ENCODE results near the gene RNF40.

The RNF40 gene

DNA sequence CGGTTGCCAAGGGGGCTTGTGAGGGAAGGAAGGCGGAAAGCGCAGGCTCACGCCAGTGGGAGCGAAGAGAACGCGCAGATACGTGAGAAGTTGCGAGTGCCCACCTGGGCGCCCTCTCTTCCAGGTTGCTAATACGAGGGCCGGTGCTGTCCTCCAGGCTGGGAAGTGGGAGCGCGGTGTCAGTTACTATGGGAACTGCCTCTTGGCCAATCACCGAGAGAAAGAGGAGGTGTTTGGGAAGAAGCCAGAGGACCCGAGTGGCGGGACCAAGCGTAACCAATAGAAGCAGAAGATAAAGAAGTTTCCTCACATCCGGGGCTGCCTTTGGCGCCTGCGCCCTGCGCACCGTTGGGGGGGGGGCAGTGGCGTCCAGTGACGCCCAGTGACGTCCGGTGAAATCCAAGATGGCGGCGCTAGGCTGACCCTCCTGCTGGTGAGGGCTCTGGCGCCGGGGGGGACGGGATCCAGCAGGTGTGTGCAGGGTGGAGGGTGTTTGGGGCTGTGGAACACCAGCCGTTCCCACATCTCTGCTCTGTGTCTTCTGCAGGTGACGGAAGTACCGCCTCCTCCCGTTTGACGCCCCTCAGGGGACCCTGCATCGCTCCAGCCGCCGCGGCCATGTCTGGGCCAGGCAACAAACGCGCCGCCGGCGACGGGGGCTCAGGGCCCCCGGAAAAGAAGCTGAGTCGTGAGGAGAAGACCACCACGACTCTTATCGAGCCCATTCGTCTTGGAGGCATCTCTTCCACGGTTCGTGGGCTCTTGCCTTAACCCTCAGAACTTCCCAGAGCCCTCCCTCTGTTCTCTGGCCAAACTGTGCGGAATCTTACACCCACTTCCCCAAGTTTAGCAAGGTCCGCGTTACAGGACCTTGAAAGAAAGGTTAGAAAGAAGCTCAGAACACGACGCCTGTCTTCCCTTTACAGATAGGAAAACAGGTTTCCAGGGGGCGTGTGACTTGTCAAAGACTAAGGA, at the start of gene RNF40, which contains the start of gene CFAP119:
RNF40 (plus strand) TSS at position 395 of the 975 bp plus-strand sequence; CDS start at position 619, 224 bp downstream.
CFAP119 (minus strand) TSS at position 135 of the 975 bp plus-strand sequence. CDS start 314 bp downstream, outside the sequence.
- peak; percentile 96 for DNase-seq

DNA sequence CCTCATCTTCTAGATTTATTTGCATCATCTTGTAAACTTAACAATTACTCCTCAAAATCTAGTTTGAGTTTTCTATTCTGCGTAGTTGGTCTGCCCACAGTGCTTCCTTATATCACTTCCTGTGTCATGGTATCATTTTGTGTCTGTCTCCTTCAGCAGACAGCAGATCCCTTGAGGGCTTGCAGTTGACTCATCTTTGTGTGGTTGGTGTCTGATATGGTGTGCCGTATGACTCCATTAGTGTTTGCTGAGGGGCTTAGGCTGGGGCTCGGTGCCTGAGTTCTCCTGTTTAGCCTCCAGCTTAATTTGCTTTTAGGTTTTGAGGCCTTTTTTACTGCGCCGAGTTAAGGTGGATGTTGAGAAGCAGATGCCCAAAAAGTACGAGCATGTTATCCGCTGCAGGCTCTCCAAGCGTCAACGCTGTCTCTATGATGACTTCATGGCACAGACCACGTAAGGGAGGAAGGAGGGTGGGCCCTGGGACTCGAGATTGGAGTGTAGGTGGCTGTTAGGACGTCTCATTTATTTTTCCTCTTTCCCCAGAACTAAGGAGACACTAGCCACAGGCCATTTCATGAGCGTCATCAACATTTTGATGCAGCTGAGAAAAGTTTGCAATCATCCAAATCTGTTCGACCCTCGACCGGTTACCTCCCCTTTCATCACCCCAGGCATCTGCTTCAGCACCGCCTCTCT, 46.2 kb upstream of the RNF40 start:
- no peak for DNase-seq

DNA sequence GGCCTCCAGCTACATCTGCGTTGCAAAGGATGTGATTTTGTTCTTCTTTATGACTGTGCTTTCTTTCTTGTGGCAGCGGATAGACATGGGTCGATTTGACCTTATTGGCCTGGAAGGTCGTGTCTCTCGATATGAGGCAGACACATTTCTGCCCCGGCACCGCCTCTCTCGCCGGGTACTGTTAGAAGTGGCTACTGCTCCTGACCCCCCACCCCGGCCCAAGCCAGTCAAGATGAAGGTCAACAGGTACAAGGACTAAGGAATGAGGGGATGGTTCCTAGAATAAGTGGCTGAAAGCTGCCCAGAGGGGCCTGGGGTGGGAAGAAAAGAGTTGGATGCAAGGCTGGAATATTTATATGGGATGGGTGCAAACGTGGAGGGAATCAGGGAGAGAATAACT, 42.0 kb upstream of the RNF40 start:
- no peak for DNase-seq

DNA sequence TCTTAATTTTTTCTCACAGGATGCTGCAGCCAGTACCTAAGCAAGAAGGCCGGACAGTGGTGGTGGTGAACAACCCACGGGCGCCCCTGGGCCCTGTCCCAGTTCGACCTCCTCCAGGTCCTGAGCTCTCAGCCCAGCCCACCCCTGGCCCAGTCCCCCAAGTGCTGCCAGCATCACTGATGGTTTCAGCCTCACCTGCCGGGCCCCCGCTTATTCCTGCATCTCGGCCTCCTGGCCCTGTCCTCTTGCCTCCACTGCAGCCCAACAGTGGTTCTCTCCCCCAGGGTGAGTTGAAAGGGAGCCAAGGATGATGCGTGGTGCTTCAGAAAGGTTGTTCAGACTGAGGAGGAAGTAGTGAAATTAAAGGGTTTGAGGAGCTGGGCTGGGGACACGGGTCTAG, 41.4 kb upstream of the RNF40 start:
- no peak for DNase-seq

DNA sequence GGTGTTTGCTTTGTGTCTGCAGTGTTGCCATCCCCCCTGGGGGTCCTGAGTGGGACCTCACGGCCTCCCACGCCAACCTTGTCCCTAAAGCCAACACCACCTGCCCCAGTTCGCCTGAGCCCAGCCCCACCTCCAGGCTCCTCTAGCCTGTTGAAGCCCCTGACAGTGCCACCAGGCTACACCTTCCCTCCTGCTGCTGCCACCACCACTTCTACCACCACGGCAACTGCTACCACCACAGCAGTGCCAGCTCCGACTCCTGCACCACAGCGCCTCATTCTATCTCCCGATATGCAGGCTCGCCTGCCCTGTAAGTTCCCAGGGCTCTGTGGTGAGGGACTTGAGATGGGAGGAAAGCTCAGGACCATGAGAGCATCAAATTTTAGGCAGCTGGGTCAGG, 41.0 kb upstream of the RNF40 start:
- no peak for DNase-seq

DNA sequence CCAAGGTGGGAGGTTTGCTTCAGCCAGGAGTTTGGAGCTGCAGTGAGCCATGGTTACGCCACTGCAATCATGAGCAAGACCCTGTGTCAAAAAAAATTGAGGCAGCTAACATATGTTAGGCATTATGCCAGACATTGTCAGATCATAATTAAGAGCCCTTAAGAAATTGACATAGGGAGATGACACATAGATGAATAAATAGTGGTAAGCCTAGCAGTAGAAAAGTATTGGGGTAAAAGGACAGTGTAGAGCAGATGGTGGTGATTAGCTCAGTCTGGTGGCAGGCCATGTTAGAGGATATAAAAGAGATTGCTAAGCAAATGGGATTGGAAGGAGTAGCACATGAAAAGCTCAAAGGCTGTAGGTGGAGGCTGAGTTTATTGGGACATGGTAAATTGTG, 40.5 kb upstream of the RNF40 start:
- DNase-seq: no peak

DNA sequence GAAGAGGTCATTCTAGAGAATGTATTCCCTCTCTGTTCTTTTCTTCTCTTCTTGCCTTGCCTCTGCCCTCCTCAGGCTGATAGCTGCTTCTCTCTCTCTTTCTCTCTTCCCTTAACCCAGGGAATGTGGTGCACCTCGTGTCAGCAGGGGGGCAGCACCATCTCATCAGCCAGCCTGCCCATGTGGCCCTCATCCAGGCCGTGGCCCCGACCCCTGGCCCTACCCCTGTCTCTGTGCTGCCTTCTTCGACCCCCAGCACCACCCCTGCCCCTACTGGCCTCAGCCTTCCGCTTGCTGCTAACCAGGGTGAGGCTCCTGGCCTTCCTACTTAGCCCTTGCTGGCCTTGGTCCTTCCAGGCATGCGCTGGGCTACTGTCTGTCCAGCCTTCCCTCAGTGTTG, 39.7 kb upstream of the RNF40 start:
- no peak for DNase-seq

DNA sequence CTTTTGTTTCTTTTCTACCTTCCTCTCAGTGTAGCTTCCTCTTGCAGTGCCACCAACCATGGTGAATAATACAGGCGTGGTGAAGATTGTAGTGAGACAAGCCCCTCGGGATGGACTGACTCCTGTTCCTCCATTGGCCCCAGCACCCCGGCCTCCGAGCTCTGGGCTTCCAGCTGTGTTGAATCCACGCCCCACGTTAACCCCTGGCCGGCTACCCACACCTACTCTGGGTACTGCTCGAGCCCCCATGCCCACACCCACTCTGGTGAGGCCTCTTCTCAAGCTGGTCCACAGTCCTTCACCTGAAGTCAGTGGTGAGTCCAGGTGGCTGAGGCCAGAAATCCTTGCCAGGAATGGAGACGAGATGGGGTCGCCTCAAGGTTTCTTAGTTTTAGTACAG, 39.2 kb upstream of the RNF40 start:
- no peak for DNase-seq

DNA sequence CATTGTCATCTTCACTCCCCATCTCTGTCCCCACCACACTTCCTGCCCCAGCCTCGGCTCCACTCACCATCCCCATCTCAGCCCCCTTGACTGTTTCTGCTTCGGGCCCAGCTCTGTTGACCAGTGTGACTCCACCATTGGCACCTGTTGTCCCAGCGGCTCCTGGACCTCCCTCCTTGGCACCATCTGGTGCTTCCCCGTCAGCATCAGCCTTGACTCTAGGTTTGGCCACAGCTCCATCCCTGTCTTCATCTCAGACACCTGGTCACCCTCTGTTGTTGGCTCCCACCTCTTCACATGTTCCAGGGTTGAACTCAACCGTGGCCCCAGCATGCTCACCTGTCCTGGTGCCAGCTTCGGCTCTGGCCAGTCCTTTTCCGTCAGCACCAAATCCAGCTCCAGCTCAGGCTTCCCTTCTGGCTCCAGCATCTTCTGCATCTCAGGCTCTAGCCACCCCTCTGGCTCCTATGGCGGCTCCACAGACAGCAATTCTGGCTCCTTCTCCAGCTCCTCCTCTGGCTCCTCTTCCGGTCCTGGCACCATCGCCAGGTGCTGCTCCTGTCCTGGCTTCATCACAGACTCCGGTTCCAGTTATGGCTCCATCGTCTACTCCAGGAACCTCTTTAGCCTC, 38.3 kb upstream of the RNF40 start:
- no peak for DNase-seq

DNA sequence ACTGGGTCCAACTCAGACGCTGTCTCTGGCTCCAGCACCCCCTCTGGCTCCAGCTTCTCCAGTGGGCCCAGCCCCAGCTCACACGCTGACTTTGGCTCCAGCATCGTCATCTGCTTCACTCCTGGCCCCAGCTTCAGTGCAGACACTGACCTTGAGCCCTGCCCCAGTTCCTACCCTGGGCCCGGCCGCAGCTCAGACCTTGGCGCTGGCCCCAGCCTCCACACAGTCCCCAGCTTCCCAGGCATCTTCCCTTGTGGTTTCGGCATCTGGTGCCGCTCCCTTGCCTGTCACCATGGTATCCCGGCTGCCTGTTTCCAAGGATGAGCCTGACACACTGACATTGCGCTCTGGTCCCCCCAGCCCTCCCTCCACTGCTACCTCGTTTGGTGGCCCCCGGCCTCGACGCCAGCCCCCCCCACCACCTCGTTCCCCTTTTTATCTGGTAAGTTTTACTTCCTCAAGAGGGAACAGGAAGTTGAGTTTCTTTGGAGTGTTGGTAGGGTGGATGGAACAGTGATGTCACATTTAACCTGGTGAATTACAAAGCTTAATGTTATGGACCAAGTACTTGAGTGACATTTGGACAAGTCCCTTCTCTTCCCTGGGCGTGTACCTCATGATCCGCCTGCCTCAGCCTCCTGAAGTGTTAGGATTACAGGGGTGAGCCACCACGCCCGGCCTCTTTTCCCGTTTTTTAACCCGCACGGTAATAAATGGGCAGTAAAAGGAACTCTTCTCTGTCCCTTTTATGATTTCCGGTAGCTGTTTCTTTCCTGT, 37.3 kb upstream of the RNF40 start:
- no peak for DNase-seq

DNA sequence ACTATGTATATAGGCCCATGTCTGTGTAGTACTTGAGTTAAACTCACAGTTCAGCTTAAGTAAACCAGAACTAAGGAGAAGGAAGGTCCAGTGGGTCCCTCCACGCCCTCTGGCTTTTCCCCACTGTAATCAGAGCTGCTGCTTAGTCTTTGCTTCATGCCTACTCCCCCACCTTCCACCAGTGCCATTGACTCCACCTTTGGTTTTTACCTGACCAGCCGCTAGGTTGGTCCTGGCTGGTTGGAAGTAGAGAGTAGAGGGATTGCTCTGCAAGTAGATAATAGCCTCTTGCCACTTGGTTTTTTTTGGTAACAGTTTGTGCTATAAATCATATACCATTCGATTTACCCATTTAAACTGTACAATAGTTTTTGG, 36.7 kb upstream of the RNF40 start:
- DNase-seq: no peak

DNA sequence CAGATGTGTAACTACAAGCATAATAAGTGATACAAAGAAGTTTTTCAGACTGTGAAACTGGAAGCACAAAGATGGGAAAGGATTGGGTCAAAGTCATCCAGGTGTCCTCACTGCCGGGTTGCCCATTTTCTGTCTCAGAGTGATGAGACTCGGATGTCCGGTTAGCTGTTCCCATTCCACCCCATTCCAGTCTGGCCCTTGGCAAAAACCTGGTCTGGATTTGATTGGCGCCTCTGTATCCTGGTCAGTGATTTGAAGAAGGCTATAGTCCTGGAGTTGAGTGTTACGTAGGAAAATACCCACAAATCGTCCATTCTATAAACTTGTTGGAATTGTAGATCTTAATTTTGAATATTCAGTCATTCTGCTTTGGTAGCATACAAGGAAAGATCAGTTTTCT, 33.8 kb upstream of the RNF40 start:
- DNase-seq: no peak

DNA sequence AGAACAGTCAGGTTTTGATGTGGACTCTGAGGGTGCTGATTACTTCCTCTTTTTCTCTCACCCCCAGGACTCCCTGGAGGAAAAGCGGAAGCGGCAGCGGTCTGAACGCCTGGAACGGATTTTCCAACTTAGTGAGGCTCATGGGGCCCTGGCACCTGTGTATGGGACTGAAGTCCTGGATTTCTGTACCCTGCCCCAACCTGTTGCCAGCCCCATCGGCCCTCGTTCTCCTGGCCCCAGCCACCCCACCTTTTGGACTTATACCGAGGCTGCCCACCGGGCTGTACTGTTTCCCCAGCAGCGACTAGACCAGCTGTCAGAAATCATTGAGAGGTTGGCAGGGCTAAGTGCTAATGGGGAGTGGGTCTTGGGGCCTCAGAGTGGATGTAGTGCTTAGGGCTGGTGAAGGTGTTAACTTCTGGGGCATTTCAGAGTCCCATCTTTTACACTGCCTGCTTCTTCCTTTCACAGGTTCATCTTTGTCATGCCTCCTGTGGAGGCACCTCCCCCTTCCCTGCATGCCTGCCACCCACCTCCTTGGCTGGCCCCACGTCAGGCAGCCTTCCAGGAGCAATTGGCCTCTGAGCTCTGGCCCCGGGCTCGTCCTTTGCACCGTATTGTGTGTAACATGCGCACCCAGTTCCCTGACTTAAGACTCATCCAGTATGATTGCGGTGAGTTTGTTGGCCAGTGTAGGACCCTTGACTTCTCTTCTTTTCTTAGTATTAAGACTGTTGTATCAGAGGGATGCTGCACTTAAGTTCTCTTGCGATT, 33.0 kb upstream of the RNF40 start:
- DNase-seq: no peak

DNA sequence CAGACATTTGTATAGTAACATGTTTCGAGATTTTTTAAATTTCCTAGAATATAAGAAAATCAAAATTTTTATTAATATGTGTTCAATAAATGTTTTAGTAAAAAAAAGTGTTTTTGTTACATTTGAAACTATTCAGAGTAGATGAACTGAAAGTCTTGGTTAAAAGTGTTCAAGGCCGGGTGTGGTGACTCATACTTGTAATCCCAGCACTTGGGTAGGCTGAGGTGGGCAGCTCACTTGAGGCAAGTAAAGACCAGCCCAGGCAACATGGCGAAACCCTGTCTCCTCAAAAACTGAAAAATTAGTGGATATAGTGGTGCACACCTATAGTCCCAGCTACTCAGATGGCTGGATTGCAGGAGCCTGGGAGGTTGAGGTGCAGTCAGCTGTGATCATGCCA, 30.7 kb upstream of the RNF40 start:
- no peak for DNase-seq

DNA sequence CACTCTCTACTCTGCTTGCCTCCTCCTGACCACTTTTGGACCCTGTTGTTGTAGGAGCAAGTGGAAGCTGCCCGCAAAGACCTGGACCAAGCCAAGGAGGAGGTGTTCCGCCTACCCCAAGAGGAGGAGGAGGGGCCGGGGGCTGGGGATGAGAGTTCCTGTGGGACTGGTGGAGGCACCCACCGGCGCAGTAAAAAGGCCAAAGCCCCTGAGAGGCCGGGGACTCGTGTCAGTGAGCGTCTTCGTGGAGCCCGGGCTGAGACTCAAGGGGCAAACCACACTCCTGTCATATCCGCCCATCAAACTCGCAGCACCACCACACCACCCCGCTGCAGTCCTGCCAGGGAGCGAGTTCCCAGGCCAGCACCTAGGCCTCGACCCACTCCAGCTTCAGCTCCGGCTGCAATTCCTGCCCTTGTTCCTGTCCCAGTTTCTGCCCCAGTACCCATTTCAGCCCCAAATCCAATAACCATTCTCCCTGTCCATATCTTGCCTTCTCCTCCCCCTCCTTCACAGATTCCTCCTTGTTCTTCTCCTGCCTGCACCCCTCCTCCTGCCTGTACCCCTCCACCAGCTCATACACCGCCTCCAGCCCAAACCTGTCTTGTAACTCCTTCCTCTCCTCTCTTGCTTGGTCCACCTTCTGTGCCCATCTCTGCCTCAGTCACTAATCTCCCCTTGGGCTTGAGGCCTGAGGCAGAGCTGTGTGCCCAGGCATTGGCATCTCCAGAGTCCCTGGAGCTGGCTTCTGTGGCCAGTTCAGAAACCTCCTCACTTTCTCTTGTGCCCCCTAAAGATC, 24.9 kb upstream of the RNF40 start:
- no peak for DNase-seq

DNA sequence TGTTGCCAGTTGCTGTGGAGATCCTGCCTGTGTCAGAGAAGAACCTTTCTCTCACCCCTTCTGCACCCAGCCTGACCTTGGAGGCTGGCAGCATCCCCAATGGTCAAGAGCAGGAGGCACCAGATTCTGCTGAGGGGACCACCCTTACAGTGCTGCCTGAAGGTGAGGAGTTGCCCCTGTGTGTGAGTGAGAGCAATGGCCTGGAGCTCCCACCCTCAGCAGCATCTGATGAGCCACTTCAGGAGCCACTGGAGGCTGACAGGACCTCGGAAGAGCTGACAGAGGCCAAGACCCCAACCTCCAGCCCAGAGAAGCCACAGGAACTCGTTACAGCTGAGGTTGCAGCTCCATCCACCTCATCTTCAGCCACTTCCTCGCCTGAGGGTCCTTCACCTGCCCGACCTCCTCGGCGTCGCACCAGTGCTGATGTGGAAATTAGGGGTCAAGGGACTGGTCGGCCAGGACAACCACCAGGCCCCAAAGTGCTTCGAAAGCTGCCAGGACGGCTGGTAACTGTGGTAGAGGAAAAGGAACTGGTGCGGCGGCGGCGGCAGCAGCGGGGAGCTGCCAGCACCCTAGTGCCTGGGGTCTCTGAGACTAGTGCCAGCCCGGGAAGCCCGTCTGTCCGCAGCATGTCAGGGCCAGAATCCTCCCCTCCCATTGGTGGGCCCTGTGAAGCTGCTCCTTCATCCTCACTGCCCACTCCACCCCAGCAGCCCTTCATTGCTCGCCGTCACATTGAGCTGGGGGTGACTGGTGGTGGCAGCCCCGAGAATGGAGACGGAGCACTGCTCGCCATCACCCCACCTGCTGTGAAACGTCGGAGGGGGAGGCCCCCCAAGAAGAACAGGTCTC, 24.1 kb upstream of the RNF40 start:
- no peak for DNase-seq

DNA sequence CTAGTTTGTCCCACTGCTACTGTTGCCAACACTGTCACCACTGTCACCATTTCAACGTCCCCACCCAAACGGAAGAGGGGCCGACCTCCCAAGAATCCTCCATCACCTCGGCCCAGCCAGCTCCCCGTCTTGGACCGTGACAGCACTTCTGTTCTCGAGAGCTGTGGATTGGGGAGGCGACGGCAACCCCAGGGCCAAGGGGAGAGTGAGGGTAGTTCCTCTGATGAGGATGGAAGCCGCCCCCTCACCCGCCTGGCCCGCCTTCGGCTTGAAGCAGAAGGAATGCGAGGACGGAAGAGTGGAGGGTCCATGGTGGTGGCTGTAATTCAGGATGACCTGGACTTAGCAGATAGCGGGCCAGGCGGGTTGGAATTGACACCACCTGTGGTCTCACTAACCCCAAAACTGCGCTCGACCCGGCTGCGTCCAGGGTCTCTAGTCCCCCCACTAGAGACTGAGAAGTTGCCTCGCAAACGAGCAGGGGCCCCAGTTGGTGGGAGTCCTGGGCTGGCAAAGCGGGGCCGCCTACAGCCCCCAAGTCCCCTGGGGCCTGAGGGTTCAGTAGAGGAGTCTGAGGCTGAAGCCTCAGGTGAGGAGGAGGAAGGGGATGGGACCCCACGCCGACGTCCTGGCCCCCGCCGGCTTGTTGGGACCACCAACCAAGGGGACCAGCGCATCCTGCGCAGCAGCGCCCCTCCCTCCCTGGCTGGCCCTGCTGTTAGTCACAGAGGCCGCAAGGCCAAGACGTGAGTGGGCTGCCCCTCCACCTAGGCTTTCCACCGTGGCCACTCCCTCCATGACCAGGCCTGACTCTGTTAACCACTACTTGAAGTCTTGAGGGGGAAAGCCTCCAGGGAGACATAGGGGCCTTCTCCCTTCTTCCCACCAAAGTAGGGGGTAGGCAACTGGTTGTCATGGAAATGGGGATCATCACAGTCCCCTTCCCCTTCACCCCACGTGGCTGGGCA, 22.9 kb upstream of the RNF40 start:
- no peak for DNase-seq

DNA sequence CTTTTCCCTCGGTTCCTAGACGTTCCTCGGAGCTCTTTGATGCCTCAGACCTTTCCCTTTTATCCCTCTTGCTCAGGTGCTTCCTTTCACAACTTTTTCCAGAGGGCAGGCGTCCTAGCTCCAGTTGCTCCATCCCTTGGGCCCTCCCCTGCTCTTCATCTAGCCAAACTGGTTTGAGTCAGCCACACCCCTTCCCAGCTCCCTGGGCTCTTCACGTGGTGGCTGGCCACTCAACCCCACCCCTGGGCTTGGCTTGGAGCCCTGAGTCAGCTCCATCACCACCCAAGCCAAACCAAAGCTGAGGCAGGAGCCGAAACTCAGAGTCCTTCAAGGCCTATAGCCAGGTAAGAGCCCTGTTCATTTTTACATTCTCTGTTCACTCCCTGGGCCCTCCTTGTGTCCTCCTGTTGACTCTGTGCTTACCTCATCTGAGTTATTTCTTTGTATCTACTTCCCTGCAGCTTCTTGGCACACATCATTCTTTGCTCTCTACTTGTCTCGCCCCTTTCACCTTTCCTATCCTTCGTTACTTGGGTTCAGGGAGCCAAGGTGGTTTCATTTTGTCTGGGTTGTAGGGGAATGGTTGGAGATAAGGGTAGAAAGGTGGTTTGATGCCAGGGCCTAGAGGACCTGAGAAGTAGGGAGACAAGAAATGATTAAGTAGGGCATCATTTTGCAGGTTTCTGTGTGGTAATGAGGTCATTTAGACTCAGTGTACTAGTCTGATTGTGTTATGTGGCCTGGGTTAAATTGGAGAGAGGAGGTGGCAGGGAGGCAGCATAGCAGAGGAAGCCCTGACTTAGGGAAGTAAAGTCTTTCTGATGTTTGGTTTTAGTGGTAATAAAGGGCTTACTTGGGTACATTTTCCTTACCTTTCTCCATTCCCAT, 21.5 kb upstream of the RNF40 start:
- no peak for DNase-seq

All from NCI-H1436 (cell line).